ENCODE data around the gene ARL9.
"Not testable (repeated sequence)": the region's sequence is repeated elsewhere in the genome, so short reads cannot be mapped to it uniquely, and the experiment has no call there.

Gene ARL9, protein sequence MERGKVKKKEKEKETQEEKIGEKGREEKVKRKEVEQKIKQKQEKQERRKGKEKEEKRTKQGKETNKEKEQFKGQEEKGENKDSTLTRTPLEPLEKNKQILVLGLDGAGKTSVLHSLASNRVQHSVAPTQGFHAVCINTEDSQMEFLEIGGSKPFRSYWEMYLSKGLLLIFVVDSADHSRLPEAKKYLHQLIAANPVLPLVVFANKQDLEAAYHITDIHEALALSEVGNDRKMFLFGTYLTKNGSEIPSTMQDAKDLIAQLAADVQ

DNA sequence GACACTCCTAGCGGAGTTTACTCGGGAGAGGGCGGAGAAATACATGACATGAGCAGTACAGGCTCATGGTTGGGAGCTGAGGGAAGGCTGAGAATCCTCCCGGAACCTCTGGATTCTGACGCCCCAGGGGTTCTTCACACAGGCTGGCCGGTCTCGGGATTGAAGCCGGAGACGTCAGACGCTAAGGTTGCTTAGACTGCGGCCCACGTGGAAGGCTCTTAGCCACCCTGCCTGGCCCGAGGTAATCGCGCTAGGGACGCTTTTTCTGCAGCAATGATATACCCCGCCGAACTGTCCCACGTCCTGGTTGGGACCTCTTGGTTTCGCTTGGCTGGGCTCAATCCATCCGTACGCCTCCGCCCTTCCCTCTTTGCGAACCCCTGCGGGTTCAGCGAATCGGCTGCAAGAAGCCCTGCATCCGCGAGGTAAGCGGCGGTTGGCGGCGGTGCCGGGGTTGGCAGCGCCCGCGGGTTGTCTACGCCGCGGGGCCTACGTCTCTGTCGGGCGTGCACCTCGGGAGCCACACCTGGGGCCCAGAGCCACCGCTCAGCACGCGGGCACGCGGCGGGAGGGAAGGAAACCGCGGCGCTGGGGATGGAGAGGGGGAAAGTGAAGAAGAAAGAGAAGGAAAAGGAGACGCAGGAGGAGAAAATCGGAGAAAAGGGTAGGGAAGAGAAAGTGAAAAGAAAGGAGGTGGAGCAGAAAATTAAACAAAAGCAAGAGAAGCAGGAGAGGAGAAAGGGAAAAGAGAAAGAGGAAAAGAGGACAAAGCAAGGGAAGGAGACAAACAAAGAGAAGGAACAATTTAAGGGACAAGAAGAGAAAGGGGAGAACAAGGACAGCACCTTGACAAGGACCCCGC, at the start of gene ARL9:
ARL9 (plus strand) TSS at position 523 of the 862 bp plus-strand sequence; CDS start at position 595, 72 bp downstream.
- peak; percentile 8 to 63 (median 30) for DNase-seq

DNA sequence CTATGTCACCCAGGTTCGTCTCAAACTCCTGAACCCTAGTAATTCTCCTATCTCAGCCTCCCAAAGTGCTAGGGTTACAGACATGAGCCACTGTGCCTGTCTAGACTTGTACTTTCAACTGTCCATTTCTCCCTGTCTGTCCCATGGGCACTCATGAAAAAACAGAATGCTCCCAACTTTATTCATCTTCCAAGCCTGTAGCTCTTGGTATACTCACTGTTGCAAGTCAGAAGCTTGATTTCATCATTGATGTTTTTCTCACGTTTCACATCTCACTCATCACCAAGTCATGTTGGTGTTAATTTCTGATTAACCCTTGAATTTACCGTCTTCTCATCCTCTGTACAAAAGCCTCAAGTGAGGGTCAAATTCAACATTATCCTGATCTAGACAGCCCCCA, 45.5 kb upstream of the ARL9 start:
- no peak for DNase-seq

DNA sequence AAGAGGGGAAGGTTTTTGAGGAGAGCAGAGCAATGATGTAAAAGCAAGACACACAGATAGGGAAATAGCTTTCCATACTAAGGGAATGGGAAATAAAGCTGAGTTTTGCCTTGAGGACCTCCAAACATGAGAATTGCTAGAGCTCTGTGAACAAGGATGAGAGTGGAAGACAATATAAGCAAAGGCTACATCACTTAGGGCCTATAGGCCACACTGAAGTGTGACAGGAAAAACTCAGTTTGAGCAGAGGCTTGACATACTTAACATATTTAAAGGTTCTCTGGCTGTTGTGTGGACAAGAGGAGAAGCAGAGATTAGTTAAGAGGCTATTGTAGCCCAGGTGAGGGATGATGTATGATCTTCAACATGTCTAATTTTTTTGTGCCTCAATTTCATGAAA, 43.4 kb upstream of the ARL9 start:
- no peak for DNase-seq

DNA sequence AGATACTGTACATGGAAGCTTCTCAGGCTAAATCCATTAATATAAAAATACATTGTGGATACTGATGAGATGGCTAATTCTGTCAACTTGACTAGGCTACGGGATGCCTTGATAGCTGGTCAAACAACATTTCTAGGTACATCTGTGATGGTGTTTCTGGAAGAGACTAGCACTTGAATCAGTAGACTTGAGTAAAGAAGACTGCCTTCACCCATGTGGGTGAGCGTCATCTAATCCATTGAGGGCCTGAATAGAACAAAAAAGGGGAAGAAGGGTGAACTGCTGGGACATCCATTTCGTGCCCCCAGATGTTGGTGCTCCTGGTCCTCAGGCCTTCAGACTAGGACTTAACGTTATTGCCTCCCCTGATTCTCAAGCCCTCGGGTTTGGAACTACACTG, 41.9 kb upstream of the ARL9 start:
- DNase-seq, result no peak

DNA sequence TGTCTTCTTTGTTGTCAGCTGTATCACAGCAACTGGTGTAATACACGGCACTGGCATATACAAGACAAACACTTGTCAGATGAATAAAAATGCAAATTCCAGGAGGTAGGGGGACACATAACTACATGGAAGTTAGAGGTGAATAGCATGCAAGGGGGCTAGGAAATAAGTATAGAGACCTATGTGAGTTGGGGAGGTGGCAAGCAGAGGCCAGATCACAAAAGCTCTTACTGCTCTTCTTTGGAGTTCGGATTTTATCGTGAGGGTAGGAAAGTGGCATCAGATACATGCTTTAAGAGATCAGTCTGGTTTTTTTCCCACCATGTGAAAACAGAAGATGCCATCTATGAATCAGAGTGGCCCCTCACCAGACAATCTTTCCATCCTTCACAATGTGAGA, 41.0 kb upstream of the ARL9 start:
- DNase-seq, result no peak

DNA sequence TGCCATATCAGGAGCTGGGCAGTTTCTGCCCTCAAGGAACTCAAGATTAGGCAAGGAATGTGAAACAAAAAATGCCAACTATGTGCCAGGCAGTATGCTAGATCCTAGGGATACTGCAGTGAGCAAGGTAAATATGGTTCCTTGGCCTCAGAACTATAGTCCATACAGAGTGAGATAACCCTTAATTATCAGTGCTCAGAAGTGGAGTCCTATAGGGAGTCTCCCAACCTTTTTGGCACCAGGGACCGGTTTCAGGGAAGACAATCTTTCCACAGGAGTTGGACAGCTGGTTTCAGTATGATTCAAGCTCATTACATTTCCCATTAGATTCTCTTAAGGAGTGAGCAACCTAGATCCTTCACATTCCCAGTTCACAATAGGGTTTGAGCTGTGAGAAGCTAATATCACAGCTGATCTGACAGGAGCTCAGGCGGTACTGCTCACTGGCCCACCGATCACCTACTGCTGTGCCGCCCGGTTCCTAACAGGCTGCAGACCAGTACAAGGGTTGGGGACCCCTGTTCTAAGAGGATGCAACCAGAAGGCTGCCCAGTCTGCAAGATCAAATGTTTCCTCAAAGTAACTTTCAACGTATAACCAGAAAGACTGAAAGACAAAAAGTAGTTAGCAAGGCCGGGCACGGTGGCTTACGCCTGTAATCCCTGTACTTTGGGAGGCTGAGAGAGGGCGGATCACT, 39.8 kb upstream of the ARL9 start:
- no peak for DNase-seq

DNA sequence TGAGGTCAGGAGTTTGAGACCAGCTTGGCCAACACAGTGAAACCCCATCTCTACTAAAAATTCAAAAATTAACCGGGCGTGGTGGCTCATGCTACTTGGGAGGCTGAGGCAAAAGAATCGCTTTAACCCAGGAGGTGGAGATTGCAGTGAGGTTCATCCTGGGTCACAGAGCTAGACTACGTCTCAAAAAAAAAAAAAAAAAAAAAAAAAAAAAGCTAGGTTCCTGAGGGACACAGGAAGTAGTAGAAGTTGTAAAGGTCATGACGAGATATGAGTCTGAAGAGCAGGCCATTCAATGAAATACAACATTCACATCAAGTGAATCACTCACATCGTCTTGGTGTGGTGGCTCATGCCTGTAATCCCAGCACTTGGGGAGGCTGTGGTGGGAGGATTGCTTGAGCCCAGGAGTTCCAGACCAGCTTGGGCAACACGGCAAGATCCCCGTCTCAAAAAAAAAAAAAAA, 39.3 kb upstream of the ARL9 start:
- DNase-seq, result not testable (repeated sequence)

DNA sequence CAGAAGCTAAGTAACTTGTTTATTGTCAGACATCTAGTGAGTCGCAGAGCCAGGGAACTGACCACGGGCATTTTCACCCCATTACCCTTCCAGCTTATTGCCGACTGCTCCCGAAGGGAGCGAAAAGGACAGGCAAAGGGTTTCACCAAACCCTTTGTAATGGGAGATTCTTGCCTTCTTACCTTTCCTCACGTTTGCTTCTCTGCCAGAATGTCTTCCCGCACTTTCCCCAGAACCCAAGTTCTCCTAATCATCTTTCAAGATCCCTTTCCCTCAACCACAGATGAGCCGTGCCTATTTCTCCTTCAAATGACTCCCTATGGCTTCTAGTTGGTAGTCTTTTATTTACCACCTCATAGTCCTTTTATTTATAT, 38.7 kb upstream of the ARL9 start:
- DNase-seq, result no peak

DNA sequence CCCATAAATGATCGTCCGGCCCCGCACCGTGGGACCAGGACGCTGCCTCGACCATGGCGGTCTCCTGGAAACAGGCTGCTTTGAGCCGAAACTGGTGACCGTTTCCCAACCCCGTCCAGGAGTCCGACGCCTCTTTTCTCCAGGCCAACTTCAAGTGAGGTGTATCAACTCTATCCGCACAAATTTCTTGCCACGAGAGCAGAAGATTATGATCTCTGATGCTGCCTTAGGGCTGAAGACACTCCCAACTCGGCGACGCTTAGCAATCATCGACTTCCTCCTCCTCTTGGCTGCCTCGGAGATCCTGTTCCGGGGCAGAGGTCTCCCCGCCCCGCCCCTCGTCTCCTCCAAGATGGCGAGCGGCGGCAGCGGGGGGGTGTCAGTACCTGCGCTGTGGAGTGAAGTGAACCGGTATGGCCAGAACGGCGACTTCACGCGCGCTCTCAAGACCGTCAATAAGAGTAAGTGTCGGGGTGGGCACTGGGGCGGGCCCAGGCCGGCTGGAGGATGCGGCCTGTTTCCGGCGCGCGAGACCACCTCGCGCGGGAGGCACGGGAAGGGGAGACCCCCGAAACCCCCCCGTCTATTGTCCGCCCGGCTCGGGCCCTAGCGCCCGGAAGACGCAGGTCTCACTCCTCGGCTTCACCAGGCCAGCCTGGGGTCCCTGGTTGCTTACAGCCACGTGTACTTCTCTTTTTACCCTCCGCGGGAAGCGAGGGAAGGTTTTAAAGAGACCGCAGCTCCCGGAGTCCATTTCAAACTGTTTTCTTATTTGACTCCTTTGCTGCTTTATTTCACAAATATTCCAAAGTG, 38.1 kb upstream of the ARL9 start, which contains the start of gene SRP72:
SRP72 (plus strand) TSS at position 334 of the 813 bp plus-strand sequence; CDS start at position 353, 19 bp downstream.
- DNase-seq, result peak; percentile 56 to 87 (median 72)

DNA sequence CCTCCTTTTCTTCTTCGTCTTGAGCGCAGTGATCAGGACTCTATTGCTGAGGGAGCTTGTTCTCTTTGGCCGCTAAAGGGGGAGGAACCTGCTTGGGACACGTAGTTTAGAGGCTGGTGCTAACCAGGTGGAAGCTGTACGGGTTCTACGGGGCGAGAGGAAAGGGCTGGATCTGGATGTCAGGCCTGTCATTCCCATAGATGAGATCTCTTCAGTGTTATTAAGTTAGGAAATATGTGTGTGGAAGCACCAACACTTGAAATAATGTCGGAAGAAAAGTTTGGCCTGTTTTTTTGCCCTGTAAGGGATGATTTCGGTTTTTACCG, 37.5 kb upstream of the ARL9 start:
- no peak for DNase-seq

DNA sequence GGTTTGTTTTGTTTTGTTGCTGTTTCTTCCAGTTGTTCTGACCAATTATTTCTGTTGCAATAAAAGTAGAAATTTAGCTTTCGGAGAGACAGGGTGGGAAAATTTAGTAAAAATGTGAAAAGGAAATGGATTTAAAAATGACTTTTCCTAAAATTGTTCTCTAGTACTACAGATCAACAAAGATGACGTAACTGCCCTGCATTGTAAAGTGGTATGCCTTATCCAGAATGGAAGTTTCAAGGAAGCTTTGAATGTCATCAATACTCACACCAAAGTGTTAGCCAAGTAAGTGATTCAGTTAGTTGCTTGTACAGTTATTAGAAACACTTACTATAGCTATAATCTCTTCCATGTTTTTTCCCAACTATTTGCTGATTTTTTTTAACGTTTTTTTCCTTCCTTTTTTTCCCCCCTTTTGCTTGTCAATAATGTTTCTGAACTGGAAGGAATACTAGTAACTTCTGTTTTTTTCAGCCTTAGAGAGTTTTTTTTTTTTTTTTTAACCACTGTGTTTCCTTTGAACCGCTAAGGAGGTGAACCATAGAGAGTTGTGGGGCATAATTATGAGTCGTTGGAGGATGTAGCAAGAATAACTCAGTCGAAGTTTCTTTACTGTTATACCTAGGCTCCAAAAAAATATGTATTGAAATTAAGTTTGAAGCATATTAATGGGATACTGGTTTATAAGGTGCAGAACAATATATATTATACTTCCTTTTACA, 35.9 kb upstream of the ARL9 start:
- no peak for DNase-seq

DNA sequence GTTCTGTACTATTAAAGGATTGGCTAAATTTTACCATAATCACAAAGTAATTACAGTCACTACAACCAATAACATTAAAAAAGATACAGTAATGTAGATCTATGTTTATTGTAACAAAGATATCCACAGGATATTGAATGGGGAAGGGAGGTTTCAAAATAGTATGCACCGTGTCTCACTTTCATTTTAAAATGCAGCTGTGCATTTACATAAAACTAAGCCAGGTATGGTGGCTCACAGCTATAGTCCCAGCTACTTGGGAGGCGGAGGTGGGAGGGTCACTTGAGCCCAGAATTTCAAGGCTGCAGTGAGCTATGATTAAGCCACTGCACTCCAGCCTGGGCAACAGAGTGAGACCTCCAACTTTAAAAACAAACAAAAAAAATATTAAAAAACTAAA, 29.7 kb upstream of the ARL9 start:
- no peak for DNase-seq

DNA sequence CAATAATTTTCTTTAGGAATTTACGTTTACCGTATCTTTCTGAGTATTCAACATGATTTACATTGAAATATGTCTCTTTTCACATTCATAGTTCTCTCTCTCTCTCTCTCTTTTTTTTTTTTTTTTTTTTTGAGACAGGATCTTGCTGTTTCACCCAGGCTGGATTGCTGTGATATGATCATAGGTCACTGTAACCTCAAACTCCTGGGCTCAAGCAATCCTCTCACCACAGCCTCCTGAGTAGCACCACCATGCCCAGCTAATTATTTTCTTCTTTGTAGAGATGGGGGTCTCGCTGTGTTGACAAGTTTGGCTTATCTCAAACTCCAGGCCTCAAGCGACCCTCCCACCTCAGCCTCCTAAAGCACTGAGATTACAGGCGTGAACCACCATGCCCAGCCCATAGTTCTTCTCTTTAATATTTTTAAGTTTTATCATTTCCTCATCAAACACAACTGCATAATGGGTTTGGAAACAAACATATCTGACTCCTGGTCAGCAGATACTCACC, 28.3 kb upstream of the ARL9 start:
- no peak for DNase-seq

DNA sequence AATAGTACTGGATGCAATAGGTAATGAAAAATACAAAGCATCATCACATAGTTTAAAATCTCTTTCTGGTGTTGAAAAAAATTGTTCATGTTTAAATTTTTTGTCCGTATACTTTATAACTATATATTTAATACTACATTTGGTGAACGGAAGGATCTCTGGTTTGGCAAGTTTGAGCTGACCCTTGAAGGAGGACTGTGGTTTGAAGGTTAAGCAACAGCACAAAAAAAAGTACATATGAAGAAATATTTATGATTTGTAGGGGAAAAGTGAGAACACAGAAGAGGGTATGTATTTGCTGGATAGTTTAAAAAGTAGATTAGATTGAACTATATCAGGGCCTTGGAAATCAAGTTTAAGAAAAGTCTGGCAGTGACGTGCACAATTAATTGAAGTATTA, 24.9 kb upstream of the ARL9 start:
- DNase-seq, result no peak

DNA sequence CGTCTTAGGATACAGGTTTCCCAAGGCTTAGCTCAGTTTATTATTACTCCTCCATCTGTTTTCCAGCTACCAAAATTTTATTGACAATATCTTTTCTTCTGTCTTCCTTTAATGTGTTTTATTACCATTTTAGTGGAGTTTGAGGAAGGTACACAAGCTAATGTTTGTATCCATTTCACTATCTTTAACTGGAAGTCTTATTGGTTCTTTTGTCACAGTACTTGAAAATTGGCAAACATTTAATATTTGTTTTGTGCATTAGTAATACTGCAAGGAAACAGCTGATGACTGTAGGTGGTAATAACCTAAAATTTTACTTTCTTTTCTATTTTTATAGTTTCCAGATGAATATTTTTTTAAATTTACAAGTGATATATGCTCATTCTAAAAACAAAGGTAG, 9.3 kb upstream of the ARL9 start:
- DNase-seq, result no peak

DNA sequence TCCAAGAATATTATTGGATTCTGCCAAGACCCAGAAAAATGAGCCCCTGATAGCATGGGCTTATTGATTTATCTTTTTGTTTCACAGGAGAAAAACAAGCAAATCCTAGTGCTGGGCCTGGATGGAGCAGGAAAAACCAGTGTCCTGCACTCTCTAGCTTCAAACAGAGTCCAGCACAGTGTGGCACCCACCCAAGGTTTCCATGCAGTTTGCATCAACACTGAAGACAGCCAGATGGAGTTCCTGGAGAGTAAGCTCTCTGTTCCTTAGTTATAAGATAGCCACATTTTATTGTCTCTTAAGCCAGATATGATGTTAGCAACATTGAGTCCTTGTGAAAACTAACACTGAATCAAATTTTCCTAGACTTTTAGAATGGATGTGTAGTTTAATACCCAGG, 5.5 kb downstream of the ARL9 start:
- DNase-seq, result no peak

DNA sequence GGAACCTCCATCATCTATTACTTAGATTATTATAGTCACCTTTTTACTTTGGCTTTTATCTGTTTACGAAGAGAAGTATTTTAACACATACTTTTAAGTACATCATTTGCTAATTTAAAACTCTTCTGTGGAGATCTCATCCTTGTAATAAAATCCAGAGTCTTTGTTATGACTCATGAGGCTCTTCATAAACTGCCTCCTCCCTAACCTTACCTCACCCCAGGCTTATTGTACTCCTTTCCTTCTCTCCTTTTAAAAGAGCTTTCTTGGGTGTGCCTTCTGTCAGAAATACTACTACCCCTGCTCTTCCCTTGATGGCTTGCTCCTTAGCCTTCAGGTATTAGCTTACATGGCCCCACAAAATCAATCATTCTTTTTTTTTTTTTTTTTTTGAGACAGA, 6.6 kb downstream of the ARL9 start:
- no peak for DNase-seq

DNA sequence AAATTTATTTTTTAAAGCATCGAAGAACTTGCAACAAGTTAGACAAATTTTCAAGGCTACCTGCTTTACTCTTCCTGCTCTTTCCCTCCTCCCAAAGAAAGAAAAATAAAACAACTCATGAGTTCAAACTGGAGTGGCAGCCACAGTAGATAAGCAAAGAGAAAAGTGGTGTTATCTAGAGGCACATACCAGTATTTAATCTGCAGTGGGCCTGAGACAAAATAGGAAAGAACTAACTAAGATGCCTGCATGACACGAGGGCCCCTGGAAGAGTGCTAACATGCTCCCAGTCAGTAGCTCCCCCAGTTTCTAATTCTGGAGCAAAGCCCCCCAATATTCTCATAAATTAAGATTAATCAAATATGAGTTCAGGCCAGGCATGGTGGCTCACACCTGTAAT, 7.9 kb downstream of the ARL9 start:
- no peak for DNase-seq

DNA sequence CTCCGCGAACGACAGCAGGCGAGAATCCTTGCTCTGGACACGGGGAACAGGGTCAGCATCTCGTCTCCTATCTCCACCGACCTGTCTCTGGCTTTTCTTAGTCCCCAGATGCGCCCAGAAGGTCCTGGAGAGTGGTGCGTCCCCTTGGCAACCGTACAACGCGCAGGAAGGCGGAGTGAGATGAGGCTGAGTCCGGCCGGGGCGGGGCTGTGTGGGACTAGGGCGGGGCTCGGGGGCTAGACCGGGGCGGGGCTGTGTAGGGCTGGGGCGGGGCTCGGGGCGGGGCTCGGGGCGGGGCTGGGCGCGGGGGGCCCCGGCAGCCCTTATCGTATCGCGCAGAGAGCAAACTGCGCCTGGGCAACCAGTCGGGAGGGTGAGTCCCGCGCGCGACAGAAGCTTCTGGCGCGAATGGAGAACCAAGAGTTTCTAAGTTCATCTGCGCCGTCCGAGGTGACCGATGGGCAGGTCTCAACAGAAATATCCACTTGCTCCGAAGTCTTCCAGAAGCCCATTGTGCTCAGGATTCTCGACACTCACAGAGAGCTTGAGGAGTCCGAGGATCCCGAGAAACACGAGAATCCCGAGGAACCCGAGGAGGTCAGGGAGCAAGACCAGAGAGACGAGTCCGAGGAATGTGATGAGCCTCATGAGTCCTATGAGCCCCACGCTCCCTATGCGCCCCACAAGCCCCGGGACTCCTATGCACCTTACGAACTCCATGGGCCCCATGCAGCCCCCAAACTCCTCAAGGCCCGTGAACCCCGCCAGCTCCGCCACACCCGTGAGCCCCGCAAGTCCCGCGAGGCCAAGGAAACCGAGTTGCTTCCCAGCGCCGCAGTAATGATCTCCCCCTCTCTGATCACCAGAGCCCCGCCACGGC, 24.9 kb downstream of the ARL9 start:
- peak; percentile 47 to 78 (median 66) for DNase-seq

DNA sequence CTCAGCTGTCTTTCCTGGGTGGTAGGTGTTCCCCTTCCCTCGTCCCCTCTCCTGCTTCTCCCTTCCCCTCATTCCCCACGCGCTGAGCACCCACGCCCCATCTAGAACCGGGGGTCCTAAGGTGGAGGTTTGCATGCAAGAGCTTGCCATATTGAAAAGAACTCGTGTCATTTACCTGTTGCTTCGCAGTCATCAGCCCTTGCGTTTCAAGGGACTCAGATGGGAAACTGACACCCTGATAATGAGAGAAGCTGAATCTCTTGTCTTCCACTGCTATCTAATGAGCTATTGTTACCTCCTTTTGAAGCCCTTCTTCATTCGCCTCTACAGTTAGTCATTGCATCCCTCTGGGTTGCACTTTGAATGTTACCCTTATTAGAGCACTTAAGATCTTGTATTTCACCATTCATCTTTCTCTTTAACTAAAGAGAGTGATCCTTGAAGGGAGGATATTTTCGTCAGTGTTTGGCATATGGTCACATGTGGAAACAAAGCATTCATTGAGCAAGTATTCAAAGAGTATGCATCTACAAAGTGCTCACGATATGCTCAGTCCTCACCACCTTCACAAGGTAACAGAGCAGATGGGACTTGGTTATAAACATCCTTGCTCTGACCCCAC, 25.7 kb downstream of the ARL9 start:
- no peak for DNase-seq
